ENCODE results near the gene PPM1B. TPM values are rescaled to one million over a fixed set of nuclear protein-coding genes. Genes with fewer than 3 reads are reported as not detected.

PPM1B gene
- total and polyA plus RNA-seq, 9 of the 15 experiments (the other 6 are each of a cell fraction or from before 2014, with no cell fraction given), result 8.9 to 44.0 (median 28.6) TPM

DNA sequence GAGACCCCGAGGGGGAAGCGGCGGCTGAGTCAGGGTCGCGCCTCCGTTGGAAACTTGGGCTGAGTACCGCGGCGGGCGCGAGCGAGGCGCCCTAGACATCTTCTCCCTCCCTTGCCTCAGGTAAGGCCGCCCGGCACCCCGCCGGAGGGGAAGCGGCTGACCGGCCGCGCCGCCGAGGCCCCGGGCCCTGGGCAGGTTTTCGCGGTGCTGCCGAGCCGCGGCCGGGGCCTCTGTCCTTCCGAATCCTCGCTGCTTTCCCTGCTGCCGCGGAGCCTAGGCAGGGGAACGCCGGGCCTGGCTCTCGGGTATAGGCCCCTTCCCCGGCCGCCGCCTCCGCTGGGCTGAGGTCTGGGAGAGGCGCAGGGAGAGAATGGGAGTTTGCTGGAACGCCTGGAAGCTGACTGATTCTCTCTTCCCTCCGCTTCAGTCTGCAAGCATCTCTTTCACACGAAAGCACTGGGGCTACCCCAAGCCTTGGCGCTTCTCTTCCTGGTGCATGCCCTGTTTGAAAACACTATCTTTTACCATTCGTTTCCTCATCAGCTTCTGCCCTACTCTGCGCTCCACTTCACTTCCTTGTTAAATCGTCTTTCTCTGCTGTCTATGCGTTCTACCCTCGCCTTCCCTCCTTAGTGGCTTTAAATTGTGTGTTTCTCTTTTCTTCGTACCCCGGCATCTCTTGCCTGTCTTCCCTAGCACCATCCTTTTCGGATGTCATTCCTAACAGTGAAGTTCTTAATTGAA, 652 bp downstream of the PPM1B start (continued):
- TF ChIP-seq, protein P1, sequence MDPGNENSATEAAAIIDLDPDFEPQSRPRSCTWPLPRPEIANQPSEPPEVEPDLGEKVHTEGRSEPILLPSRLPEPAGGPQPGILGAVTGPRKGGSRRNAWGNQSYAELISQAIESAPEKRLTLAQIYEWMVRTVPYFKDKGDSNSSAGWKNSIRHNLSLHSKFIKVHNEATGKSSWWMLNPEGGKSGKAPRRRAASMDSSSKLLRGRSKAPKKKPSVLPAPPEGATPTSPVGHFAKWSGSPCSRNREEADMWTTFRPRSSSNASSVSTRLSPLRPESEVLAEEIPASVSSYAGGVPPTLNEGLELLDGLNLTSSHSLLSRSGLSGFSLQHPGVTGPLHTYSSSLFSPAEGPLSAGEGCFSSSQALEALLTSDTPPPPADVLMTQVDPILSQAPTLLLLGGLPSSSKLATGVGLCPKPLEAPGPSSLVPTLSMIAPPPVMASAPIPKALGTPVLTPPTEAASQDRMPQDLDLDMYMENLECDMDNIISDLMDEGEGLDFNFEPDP (CRISPR knock-in tag; IDR thresholded peaks at IDR 0.05), result no peak
- no peak for TF ChIP-seq MEIS2 (IDR thresholded peaks at IDR 0.05; ENCODE audit: partially characterized antibody)
- TF ChIP-seq C11orf30 (IDR thresholded peaks at IDR 0.05; ENCODE audit: low read depth), result peak; percentile 19; the same call in 1 of the 2 replicates
- TF ChIP-seq PRMT5 (CRISPR knock-in tag; IDR thresholded peaks at IDR 0.05), result no peak
- TF ChIP-seq MTA3 (IDR thresholded peaks at IDR 0.05; ENCODE audit: borderline replicate concordance), result no peak
- no peak for TF ChIP-seq ZNF384 (IDR thresholded peaks at IDR 0.05; ENCODE audit: low read depth, low read length)
- no peak for TF ChIP-seq KLF10 (CRISPR knock-in tag; IDR thresholded peaks at IDR 0.05)
- TF ChIP-seq RHOXF2B (CRISPR knock-in tag; conservative IDR thresholded peaks at IDR 0.05), result no peak
- peak; percentile 90 for TF ChIP-seq RBBP5 (IDR thresholded peaks at IDR 0.05; ENCODE audit: borderline replicate concordance, insufficient read depth, low read length, poor library complexity, severe bottlenecking)
- TF ChIP-seq ZNF239 (CRISPR knock-in tag; IDR thresholded peaks at IDR 0.05), result no peak
- TF ChIP-seq RFX5 (IDR thresholded peaks at IDR 0.05; ENCODE audit: low read depth, low read length), result no peak
- TF ChIP-seq SAFB2 (IDR thresholded peaks at IDR 0.05; ENCODE audit: borderline replicate concordance, low read depth, low read length, severe bottlenecking), result no peak
- no peak for TF ChIP-seq KDM2B (CRISPR knock-in tag; IDR thresholded peaks at IDR 0.05)
- TF ChIP-seq ZNF274 (IDR thresholded peaks at IDR 0.05; ENCODE audit: borderline replicate concordance, low read depth, low read length), result no peak
- no peak for TF ChIP-seq GTF2E2 (tag; IDR thresholded peaks at IDR 0.05)
- no peak for TF ChIP-seq TAF1 (IDR thresholded peaks at IDR 0.05; ENCODE audit: control insufficient read depth, extremely low read depth, insufficient read depth, low read length, severe bottlenecking)
- TF ChIP-seq, protein P2, sequence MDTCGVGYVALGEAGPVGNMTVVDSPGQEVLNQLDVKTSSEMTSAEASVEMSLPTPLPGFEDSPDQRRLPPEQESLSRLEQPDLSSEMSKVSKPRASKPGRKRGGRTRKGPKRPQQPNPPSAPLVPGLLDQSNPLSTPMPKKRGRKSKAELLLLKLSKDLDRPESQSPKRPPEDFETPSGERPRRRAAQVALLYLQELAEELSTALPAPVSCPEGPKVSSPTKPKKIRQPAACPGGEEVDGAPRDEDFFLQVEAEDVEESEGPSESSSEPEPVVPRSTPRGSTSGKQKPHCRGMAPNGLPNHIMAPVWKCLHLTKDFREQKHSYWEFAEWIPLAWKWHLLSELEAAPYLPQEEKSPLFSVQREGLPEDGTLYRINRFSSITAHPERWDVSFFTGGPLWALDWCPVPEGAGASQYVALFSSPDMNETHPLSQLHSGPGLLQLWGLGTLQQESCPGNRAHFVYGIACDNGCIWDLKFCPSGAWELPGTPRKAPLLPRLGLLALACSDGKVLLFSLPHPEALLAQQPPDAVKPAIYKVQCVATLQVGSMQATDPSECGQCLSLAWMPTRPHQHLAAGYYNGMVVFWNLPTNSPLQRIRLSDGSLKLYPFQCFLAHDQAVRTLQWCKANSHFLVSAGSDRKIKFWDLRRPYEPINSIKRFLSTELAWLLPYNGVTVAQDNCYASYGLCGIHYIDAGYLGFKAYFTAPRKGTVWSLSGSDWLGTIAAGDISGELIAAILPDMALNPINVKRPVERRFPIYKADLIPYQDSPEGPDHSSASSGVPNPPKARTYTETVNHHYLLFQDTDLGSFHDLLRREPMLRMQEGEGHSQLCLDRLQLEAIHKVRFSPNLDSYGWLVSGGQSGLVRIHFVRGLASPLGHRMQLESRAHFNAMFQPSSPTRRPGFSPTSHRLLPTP (IDR thresholded peaks at IDR 0.05; ENCODE audit: borderline replicate concordance, extremely low read depth, insufficient read length), result no peak
- TF ChIP-seq ZNF398 (CRISPR knock-in tag; IDR thresholded peaks at IDR 0.05), result no peak

All from K562 (cell line).